HG03025 (cell line): ENCODE measurements around the gene BMS1.
"Not testable (repeated sequence)": the region's sequence is repeated elsewhere in the genome, so short reads cannot be mapped to it uniquely, and the experiment has no call there.

Experiments used
- ATAC-seq: cut with Tn5 transposase; IDR thresholded peaks from one replicate; pipeline ENCODE4 v1.9.1; 2021; ENCODE audit warnings: mild to moderate bottlenecking, moderate library complexity; ENCODE audit not compliant: unreplicated experiment, low FRiP score

The BMS1 gene

GRCh38 chr10:42860016-42860415, 77.4 kb downstream of the BMS1 start:
- ATAC-seq = not testable (repeated sequence)

GRCh38 chr10:42862801-42863200, 80.2 kb downstream of the BMS1 start:
- not testable (repeated sequence) for ATAC-seq

DNA sequence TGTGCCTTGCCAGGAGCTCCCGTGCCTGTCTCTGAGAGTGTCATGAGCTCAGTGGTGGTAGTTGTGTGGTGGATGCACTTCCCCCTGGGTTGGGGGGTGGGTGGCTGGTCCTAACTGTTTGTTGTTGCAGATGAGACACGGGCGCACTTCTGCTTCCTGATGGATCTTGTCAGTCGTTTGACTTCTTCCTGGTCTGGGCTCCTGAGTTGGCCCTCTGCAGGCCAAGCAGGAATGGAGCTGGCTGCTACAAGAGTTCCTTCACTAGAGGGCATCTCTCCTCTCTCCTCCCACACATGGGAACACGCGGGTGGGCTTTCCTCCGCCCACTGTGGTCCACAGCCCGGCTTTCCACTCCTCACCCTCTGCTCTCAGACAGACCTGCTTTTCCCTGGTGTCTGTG, 82.0 kb downstream of the BMS1 start:
- ATAC-seq = no peak

DNA sequence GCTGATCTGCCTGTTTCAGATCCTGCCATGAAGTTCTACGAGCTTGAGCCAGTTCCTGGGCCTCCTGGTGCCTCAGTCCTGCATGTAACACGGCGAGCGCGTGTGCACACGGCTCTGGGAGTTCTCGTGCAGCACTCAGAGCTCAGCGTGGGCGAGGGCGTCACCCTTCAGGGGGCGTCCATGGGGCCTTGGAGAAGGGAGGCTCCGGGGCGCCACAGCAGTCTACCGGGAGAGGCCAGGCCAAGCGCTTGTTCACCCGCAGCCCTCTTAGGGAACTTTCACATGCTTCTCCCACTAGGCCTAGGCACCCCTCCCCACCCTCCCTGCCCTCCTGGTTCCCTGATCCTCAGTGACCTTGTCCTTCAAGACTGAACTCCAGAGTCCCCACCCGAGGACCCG, 83.1 kb downstream of the BMS1 start:
- no peak for ATAC-seq

DNA sequence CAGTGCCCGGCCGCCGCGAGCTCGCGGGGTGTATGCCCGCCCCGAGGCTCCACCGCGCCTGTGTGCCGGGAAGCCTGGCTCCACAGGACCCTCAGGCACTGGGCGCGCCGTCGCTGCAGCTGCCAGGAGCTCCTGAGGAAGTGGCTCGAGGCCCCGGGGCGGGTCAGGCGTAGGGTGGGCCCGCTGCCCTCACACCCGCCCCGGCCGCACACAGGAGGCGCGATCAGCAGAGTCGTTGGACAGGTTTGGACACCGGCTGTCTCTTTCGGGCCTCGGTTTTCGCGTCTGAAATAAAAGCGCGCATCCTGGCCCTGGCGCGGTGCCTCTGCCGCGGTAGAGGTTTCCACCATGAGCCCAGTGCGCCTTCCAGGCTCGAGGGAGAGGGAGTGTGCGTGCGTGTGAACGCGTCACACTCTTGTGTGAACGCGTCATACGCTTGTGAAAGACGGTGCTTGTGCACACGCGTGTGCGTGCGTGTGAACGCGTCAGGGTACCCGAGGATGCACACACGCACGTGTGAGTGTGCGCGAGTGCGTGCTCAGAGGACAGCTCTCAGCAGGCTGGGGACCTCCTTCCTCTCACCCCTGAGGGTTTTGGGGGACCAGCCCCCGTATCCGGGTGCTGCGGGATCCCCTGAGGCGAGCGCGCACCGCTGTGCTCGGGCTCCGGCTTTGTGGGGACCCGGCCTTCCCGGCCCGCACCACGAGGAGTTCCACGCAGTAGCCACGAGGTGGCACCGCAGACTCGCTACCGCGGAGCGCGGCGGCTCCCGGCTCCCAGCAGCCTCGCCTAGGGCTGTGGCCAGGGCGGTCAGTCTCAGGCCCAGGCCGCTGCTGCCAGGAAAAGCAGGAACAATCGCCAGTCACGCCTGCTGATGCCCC, 83.8 kb downstream of the BMS1 start:
- ATAC-seq = no peak

GRCh38 chr10:42867571-42867970, 85.0 kb downstream of the BMS1 start:
- no peak for ATAC-seq

DNA sequence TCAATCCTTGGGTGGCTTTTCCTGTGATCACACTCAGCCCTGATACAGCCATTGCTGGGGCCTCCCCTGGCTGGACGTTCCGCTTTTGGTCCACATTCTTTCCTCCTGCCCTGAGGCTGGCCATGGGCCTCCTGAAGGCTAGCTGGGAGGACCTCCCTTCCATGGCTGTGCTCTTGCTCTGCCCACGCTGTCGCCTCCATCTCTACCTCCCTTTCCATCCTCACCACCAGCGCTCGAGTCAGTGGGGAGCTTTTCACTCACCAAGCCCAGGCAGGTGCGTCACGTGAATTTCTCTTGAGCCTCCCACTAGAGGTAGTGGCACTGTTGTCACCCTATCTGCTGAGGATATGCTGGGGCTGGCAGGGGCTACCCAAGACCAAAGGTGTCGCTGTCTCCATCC, 85.9 kb downstream of the BMS1 start:
- no peak for ATAC-seq

GRCh38 chr10:42869977-42870350, 87.4 kb downstream of the BMS1 start:
- ATAC-seq = no peak

GRCh38 chr10:42871138-42871641, 88.6 kb downstream of the BMS1 start:
- ATAC-seq = not testable (repeated sequence)

DNA sequence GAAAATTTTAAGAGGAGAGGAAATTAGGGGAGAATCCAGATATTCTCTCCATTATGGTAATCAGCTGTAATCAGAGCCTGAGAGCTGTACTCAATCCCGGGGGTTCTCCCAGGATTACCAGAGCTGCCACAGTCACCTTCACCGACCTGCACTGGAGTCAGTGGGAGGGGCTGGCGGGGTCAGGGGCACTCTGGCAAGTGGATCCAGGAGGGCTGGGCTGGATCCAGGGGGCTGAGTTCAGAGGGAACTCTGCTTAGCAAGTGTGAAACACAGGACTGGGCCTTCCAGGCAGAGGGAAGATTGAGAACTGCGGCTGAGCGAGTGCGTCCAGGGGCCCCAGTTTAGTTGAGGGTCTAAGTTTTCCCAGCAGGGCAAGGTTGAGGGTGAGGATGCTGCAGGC, 89.2 kb downstream of the BMS1 start:
- ATAC-seq = no peak

DNA sequence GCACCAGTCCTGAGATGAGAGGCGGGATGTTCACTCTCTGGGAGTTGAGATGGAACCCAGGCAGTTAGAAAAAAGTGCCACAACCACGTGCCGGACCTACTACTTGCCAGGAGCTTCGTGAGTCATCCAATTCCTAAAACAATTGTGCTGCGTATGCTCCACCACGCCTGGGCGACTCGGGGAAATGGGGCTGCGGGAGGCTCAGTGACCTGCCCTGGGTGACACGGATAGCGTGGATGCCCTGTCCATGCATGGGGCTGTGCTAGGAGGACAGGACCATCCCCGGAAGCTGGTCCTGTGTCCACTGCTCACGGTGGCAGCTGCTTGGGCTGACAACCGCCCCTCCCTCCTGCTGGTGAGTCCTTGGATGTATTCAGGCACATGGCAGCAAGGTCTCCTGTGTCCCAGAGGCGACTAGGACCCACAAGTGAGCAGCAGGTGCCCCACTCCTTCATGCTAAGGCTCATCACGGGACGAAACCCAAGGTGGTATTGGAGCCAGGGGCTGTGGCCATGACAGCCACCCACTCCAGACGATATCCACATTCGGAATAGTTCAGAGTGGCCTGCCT, 90.4 kb downstream of the BMS1 start:
- no peak for ATAC-seq

GRCh38 chr10:42874713-42875387, 92.3 kb downstream of the BMS1 start:
- no peak for ATAC-seq

GRCh38 chr10:42875388-42875755, 92.8 kb downstream of the BMS1 start:
- no peak for ATAC-seq

GRCh38 chr10:42875798-42876341, 93.3 kb downstream of the BMS1 start:
- ATAC-seq = no peak

- ATAC-seq = no peak
These were observed 93.9 kb downstream of the BMS1 start for GRCh38 chr10:42876476-42876875.

DNA sequence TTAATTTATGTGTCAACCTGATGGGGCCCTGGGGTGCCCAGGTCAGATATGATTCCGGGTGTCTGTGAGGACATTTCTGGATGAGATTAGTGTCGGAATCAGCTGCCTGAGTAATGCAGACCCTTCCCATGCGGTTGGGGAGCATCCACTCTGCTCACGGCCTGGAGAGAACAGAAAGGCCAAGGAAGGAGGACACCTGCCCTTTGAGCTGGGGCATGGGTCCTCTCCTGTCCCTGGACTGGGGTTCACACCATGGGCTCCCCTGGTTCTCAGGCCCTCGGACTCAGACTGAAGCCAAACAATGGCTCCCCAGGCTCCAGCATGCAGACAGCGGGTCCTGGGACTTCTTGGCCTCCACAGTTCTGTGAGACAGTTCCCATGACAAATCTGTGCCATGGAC, 94.3 kb downstream of the BMS1 start:
- no peak for ATAC-seq

DNA sequence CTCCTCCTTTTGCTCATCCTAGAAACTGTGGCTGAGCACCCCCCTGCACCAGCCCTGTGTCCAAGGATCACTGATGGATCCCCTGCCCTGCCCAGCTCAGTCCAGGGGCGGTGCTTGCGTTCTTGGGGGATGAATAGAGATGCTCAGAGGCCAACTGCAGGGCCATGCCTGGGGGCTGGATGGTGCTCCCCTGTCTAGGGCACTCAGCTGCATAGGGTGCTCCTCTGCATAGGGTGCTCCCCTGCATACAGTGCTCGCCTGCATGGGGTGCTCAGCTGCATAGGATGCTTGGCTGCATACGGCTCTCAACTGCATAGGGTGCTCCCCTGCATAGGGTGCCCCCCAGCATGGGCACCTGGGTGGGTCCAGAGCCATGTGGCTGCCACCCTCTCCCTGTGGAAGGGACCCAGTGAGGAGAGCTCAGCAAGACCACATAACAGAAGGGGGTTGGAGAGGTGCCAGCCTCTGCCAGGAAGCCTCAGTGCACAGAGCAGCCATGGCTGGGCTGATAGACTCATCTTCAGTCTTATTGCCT, 95.0 kb downstream of the BMS1 start:
- no peak for ATAC-seq

- no peak for ATAC-seq
These were observed 95.7 kb downstream of the BMS1 start for GRCh38 chr10:42878134-42878820.

DNA sequence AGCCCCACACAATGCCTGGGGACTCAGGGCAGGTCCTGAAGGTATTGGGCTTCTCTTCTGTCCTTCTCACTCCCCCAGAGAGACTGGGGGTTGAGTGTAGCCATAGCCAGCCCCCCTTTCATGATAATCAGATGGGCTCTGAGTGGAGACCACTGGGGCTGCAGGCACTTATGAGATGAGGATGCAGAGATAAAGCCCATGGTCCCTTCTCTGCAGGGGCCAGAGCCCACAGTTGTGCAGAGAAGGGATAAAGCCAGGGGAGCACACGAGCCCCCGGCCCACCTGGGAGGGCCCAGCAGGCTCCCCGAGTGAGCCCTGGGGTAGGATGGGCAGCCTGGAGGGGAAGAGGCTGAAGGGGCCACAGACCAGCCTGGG, 96.2 kb downstream of the BMS1 start:
- no peak for ATAC-seq
